HG03196 (cell line): ENCODE measurements around the gene ARRB1.

Experiments
- ATAC-seq: cut with Tn5 transposase; IDR thresholded peaks from one replicate; pipeline ENCODE4 v1.9.1; 2021; ENCODE audit not compliant: unreplicated experiment

Gene ARRB1

DNA sequence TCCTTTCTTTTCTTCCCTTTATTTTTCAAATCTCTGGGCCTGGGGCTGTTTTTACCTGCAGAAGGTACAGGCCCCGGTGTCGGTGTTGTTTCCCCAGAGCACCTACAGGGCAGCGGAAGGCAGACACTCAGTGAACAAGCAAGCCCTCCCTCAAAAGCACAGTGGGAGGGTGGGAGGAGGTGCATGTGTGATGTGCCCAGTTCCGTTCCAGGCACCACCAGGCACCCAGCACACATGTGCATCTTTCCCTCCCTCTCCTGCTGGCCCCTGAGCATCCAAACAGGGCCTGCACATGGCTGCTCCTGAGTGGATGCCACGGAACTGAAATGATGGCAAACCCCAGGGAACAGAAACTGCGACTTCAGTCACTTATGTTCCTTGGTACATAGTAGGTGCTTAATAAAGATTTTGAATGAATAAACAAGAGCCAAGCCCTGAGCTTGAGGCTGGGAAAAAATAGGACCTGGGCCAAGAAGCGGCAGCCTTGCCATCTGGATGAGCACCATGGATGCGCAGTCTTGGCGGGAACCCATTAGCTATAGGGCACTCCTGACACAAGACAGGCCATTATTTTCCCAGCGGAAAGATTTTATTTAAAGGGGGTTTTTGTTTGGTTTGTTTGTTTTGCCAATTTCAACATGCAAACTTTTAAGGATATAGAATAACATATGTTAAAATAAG, 47.8 kb downstream of the ARRB1 start:
- no peak for ATAC-seq

- no peak for ATAC-seq
These were observed 49.1 kb downstream of the ARRB1 start for GRCh38 chr11:75302371-75302770.

- no peak for ATAC-seq
These were observed 49.7 kb downstream of the ARRB1 start for GRCh38 chr11:75301601-75302345.

DNA sequence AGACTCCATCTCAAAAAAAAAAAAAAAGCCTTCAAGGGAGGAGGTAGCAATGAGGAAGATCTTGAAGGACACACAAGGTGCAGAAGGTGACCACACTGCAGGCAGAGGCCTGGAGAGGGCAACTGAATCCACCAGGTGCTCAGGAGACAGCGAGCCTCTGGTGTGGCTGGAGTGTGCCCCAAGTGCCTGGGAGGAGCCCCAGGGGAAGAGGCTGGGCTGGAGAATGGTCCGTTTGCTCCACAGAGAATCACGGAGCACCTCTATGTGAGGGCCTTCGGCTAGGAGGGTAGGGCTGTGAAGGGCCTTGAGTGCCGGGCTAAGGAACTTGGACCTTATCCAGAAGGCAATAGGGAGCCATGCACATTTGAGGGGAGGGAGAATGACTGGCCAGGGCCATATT, 50.3 kb downstream of the ARRB1 start:
- ATAC-seq, result no peak

GRCh38 chr11:75298976-75299260, 52.5 kb downstream of the ARRB1 start:
- ATAC-seq, result no peak

GRCh38 chr11:75298191-75298975, 53.1 kb downstream of the ARRB1 start:
- ATAC-seq, result no peak

- no peak for ATAC-seq
These were observed 57.6 kb downstream of the ARRB1 start for GRCh38 chr11:75293903-75294302.

DNA sequence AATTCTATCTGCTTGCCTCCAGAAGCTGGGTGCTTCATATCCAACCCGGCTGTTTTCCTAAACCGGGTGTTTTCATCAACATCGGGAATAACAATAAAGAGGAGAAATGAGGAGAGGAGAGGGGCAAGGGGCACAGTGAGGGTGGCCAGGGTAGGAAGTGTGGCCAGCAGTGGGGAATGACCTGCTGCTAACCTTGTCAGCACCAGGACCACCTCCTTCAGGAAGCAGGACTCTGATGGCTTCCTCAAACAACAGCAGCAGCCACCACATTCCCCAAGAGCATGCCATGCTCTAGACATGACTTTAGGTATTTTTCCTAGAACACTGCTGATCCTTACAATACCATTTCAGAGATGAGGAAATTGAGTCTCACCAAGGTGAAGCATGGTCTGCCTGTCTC, 58.5 kb downstream of the ARRB1 start:
- no peak for ATAC-seq

GRCh38 chr11:75291741-75292140, 59.7 kb downstream of the ARRB1 start:
- no peak for ATAC-seq

- no peak for ATAC-seq
These were observed 61.5 kb downstream of the ARRB1 start for GRCh38 chr11:75289919-75290318.

GRCh38 chr11:75289511-75289760, 62.0 kb downstream of the ARRB1 start:
- no peak for ATAC-seq

DNA sequence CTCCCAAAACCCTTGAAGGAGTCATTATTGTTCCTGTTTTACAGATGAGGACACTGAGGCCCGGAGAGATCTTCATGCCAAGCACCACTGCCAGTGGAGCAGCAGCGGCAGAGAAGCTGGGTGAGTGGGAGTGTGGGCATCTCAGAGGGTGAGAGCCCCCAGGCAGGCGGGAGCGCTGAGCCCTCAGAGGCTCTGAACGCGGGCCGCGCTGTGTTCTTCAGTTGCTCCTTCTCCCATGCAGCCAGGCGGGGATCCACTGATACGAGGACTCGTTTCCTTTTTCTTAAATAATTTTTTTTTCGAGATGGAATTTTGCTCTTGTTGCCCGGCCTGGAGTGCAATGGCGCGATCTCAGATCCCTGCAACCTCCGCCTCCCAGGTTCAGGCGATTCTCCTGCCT, 63.9 kb downstream of the ARRB1 start:
- no peak for ATAC-seq

GRCh38 chr11:75286826-75287465, 64.5 kb downstream of the ARRB1 start:
- ATAC-seq, result no peak

DNA sequence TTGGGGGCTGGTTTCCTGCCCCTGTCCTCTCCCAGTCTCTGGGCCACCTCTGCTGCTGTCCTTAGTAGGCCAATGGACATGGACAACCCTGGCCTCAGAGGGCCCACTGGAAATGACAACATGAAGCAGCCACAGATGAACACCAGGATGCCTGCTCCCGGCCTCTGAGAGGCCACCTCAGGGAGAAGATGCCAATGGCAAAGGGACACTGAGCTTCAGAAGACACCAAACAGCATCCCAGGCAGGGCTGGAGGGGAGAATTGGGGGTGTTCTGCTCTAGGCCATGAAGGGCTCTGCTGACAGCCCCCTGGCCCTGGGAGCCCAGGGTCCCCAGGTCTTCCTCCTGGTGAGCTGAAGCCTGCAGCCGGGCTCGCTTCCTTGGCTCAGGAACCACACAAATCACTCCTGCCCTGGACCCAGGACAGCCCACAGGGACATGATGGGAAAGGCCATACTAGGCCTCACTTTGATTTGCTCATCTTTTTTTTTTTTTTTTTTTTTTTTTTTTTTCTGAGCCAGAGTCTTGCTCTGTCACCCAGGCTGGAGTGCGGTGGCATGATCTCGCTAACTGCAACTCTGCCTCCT, 65.6 kb downstream of the ARRB1 start:
- no peak for ATAC-seq

- no peak for ATAC-seq
These were observed 68.0 kb downstream of the ARRB1 start for GRCh38 chr11:75283391-75283931.

DNA sequence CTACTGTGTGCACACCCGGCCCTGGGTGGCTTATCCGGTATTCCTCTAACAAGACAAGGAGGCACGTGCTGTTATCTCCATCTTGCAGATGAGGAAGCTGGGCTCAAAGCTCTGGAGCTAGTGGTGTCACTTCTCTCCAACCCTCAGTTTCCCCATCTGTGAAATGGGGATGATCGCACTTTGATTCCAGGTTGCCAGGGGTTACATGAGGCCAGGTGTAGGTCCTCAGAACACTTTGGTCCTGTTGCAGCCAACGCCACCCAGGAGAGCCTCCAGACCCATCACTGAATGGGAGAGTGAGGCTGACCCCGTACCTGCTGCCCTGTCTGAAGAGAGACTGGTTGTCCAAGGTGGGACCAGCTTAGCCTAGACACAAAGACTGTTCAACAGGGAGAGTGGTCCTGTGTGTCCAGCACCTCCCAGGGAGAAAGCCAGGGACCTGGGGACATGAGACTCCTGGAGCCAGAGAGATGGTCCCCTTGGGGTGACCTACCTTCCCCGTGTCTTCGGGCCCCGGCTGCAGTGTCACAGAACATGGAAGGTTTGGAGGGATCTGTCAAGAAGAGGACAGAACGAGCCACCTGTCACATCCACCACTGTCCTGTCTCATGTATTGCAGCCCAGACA, 69.9 kb downstream of the ARRB1 start:
- ATAC-seq, result no peak

- no peak for ATAC-seq
These were observed 70.5 kb downstream of the ARRB1 start for GRCh38 chr11:75280770-75281468.

- no peak for ATAC-seq
These were observed 71.2 kb downstream of the ARRB1 start for GRCh38 chr11:75280227-75280701.

GRCh38 chr11:75279273-75279672, 72.2 kb downstream of the ARRB1 start:
- no peak for ATAC-seq
